ENCODE results near the gene TACR1.
"Not testable (repeated sequence)": the region's sequence is repeated elsewhere in the genome, so short reads cannot be mapped to it uniquely, and the experiment has no call there.

TACR1 gene

DNA sequence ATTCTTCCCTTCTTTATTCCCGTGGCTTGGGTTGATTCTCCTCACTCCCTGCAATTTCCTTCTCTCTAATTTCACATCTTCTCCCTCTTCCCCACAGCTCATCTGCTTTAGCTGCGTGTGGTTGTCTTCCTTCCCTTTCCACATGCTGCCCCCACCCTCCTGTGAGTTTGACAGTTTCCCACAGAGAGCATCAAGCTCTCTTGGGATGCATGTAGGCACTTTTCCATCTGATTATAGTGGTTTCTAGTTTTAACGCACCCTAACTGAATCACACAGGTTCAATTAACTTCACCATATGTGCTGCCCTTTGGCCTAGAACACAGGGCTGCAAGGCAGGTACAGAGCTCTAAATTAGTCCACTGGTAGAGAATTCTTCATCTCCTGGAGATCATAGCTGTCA lies 110.5 kb downstream of the TACR1 start:
- no peak for DNase-seq (ENCODE audit: low read depth)

DNA sequence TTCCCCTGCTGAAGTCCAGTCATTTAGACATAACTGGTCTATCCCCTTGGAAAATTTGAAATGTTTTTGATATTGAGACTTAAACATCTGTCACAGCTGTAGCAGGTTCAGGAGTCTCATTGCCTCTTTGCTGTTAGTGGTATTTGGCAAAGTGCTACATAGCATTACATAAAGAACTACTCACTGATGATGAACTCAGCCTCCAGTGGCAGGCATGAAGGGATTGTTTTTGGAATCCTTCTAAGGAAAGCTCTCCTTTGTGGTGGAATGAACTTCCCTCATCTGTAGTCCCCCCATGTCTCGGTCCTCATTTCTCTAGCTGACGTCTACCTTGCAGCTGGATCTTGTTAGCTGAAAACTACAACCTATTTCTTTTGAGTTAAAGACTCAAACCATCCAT lies 111.6 kb downstream of the TACR1 start:
- DNase-seq (ENCODE audit: low read depth), result no peak

- DNase-seq (ENCODE audit: low read depth), result peak; percentile 50
Measured at GRCh38 chr2:75079575-75079974, 119.7 kb downstream of the TACR1 start.

GRCh38 chr2:75077909-75078308 lies 121.4 kb downstream of the TACR1 start:
- no peak for DNase-seq (ENCODE audit: low read depth)

DNA sequence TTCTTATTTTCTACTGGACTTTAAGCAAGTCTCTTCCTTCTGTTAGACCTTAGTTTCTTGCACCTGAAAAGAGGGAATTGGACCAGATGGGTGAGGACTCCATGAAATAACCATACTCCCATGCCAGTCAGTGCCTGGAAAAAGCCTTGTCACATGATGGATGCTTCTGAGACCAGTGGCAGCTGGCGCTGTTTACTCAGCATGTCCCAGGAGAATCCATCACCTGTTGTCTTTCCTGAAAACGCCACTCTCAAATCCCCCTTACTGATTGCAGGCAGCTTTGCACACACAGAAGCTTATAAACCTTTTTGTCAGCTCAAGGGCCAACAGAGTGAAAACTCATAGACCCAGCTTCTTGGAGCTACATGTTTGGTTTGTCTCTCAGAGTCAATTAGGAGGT lies 123.2 kb downstream of the TACR1 start:
- DNase-seq (ENCODE audit: low read depth), result no peak

DNA sequence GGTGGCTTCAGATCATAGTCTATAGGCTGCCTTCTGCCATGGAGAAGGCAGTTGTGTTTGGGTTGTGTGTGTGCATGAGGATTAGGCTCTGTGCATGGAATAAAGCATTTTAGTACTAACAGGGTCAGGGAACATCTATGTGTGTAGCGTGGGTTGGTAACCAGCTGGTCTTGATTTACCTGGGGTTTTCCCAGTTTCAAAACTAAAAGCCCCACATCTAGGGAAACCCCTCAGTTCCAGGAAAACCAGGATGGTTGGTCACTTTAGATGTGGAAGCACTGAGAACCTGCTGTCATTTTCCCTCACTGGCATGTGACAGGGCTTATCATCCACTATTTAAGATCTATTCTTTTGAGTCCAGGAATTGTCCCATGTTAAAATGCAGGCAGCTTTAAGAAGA lies 124.6 kb downstream of the TACR1 start:
- DNase-seq (ENCODE audit: low read depth), result no peak

- DNase-seq (ENCODE audit: low read depth), result no peak
Measured at GRCh38 chr2:75074228-75074627, 125.1 kb downstream of the TACR1 start.

- DNase-seq (ENCODE audit: low read depth), result no peak
Measured at GRCh38 chr2:75071766-75072165, 127.6 kb downstream of the TACR1 start.

DNA sequence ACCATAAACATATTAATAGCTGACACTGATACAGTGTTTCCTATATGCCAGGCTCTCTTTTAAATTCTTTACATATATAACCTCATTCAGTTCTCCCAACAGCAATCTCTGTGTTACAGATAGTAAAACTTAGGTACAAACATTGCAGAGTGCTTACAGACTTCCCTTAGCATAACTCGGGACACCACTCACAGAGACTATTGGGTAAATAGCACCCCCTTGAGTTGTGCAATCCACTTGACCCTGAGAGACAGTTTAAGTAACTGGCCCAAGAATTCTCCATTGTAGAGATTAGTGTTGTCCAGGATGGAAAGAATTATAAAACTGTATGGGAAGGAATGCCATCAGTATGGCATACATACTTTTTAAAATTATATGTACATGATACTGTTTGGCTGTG lies 130.8 kb downstream of the TACR1 start:
- DNase-seq (ENCODE audit: low read depth), result no peak

GRCh38 chr2:75067506-75067905 lies 131.8 kb downstream of the TACR1 start:
- no peak for DNase-seq (ENCODE audit: low read depth)

- DNase-seq (ENCODE audit: low read depth), result no peak
Measured at GRCh38 chr2:75066121-75066902, 133.0 kb downstream of the TACR1 start.

DNA sequence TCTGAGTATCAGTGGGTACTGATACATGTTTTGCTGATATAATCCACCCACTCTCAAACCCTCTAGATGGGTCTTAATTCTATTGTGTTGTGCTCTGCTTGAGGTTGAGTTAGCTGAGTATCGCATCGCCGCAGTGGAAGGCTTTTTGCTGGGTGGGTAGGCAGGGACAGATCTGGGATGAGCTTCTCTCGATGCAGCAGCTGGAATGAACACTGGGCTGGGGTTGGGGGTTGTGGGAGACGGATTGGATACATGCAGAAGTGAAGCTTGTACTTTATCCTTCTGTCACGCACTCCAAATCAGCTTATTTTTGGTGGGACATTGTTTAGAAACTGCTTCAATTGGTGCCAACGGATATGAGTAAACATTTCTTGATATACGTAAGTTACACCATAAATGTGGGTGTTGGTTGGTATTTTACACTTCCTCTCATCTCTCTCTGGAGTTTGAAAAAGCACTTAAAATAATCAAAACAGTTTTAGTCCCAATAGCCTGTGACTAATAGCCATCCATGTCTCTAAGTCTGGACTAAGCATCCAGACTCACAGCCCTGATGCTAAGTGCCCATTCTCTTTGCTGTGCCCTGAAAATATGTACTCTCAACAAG lies 133.8 kb downstream of the TACR1 start:
- DNase-seq (ENCODE audit: low read depth), result peak; percentile 53

- peak; percentile 66 for DNase-seq (ENCODE audit: low read depth)
Measured at GRCh38 chr2:75064691-75065396, 134.5 kb downstream of the TACR1 start.

DNA sequence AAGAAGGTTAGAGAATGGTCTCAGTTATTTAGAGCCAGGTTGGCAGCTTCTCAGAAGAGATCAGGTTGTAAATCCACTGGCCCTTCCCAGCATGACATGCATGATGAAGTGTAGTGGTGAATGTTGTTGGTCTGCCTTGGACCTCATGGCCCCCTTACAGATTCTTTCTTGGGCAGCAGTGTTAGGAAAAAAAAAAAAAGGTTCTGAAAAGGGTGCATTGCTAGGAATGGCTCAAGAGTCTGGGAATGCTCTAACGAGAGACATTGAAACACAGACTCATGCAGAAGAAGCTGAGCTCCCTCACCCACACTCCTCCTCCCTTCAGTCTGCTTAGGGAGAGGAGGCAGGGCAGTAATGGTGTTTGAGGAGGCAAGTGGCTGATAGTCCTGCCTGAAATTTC lies 135.4 kb downstream of the TACR1 start:
- DNase-seq (ENCODE audit: low read depth), result no peak

DNA sequence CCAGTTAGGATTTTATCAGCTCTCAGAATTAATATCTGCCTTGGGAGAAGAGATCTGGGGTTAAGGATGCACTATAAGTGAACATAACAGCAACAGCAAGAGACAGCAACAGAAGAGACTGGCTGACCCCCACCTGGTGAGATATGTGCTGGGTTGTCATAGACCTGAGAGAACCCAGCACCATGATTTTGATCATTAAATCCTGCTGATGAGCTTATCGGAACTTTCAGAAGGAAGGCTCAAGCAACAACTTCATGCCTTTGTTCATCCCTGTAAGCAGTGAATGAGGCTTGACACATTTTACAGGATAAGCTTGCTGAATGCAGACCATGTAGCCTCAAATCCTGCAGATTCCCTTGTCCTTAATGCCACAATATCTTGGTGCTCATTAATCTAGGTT lies 140.9 kb downstream of the TACR1 start:
- no peak for DNase-seq (ENCODE audit: low read depth)

- not testable (repeated sequence) for DNase-seq (ENCODE audit: low read depth)
Measured at GRCh38 chr2:75057150-75057549, 142.2 kb downstream of the TACR1 start.

- DNase-seq (ENCODE audit: low read depth), result no peak
Measured at GRCh38 chr2:75055820-75056675, 143.3 kb downstream of the TACR1 start.

- no peak for DNase-seq (ENCODE audit: low read depth)
Measured at GRCh38 chr2:75055142-75055819, 144.0 kb downstream of the TACR1 start.

- DNase-seq (ENCODE audit: low read depth), result no peak
Measured at GRCh38 chr2:75054296-75054695, 145.0 kb downstream of the TACR1 start.

GRCh38 chr2:75053484-75054112 lies 145.7 kb downstream of the TACR1 start:
- DNase-seq (ENCODE audit: low read depth), result peak; percentile 59

DNA sequence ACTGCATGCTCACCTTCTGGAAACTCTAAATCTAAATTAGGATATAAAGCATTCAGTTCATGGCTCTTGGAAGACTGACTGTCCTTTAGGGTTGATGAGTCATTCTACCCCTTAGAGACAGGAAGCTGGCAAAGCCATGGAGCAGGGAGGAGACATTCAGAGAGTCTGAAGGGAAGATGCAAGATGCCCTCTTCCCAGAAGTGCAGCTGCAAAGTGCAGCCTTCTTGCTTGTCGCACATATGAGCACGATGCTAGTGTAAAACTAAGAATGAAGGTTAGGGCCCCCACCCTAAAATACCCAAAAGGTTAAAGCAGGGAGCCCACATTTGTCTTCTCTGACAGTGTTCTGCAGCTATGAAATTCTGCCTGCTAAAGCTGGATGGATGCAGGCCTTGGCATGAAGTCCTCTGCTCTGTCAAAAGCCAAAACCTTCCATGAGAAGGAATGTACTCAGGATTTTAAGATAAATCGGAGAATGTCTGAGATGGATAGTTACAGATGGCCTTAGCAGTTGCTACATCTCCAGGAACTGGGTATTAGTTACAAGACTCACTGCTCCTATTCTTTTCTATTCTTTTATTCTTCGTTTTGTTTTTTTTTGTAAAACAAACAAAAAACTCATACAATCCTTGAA lies 151.2 kb downstream of the TACR1 start:
- peak; percentile 85 for DNase-seq (ENCODE audit: low read depth)
